ENCODE measurements around the gene SRRM4. TPM values are rescaled to one million over a fixed set of nuclear protein-coding genes. Genes with fewer than 3 reads are reported as not detected.
A peak's percentile ranks its signal among the peaks of the same experiment; 100 is the strongest.

Gene SRRM4
- total RNA-seq, 1 experiment from 2014 or later = 1.4 TPM

- Histone ChIP-seq H3K27me3 (ENCODE audit: insufficient read depth, low read length) (peaks cover 10% of the 10 kb centered on the region; the same call in 1 of the 2 replicates), H2BK5ac (ENCODE audit: insufficient read length, low read length) (no peak overlapping the region), H3K79me2 (ENCODE audit: insufficient read depth, low read length) (no peaks in the 10 kb centered on the region), H4K91ac (ENCODE audit: insufficient read length, low read depth, low read length) (no peak overlapping the region), H3K4me1 (ENCODE audit: insufficient read depth, low read length) (no peaks in the 10 kb centered on the region), H4K5ac (ENCODE audit: insufficient read length, low read depth, low read length) (no peak overlapping the region), H3K79me1 (ENCODE audit: insufficient read depth, low read depth, low read length, poor library complexity, severe bottlenecking) (no peaks in the 10 kb centered on the region), H3K4ac (ENCODE audit: low read depth, low read length) (no peak overlapping the region), H2BK20ac (ENCODE audit: low read depth, low read length, poor library complexity, severe bottlenecking) (no peak overlapping the region), H2BK12ac (ENCODE audit: insufficient read length, low read depth, low read length) (no peak overlapping the region), H3K18ac (ENCODE audit: insufficient read length, low read depth, low read length) (no peak overlapping the region), H3K9ac (ENCODE audit: extremely low read depth, insufficient read length, low read length) (no peak overlapping the region), H3K23ac (ENCODE audit: insufficient read length, low read depth, low read length) (no peak overlapping the region), H2AK5ac (ENCODE audit: insufficient read length, low read length) (no peak overlapping the region), H4K8ac (replicated peaks; ENCODE audit: insufficient read length, low read depth, low read length) (no peak overlapping the region), H2BK120ac (ENCODE audit: low read depth, low read length, poor library complexity, severe bottlenecking) (no peak overlapping the region), H3K9me3 (ENCODE audit: control insufficient read depth, low read depth, low read length) (no peaks in the 10 kb centered on the region), H3K4me2 (ENCODE audit: insufficient read depth, insufficient read length, low read length) (peak overlapping the region; percentile 98), H3K23me2 (ENCODE audit: insufficient read length, low read depth, low read length, poor library complexity, severe bottlenecking) (peaks cover 14% of the 10 kb centered on the region), H3K14ac (ENCODE audit: insufficient read depth, low read length) (no peak overlapping the region), H3K56ac (ENCODE audit: insufficient read length, low read depth, low read length) (no peak overlapping the region), H3K27ac (ENCODE audit: insufficient read length, low read depth, low read length) (no peak overlapping the region), H2BK15ac (ENCODE audit: low read depth, low read length) (no peak overlapping the region), H2AFZ (ENCODE audit: low read length) (no peak overlapping the region), H4K20me1 (ENCODE audit: control insufficient read depth, insufficient read depth, insufficient read length) (no peaks in the 10 kb centered on the region), H3T11ph (ENCODE audit: low read length) (no peak overlapping the region)
- Mint-ChIP-seq H3K27ac (peak overlapping the region in 1 of 3 experiments; percentile 89; a peak in 1 of 7 replicates), H3K4me3 (peak overlapping the region; percentile 74 to 91), H3K4me1 (peaks cover 9 to 22% of the 10 kb centered on the region in 2 experiments), H3K36me3 (ENCODE audit: insufficient read depth in 1 of 3, low read depth in 3 of 3) (no peaks in the 10 kb centered on the region), H3K27me3 (ENCODE audit: low read depth) (peaks cover 69% of the 10 kb centered on the region), H3K9me3 (no peaks in the 10 kb centered on the region)
- peak; percentile 91 for DNase-seq
- peak; percentile 85 for TF ChIP-seq CTCF (conservative IDR thresholded peaks at IDR 0.05)
- WGBS (ENCODE audit: extremely low coverage, insufficient read length, low lambda C conversion rate) = no CpG with 5 or more reads among the region's 17 CpGs
Observed at GRCh38 chr12:118979763-118980406, 1.5 kb upstream of the SRRM4 start.

Measured in H9 (cell line).